Fibroblast of lung (primary cell): ENCODE results near the gene XKR7.

Source experiments
- CTCF ChIP-seq, 2 donors: IDR thresholded peaks in 1 of 2; conservative IDR thresholded peaks in 1 of 2; 1 replicate in 1 of 2; 2 replicates in 1 of 2; pipeline ENCODE4 v1.5.1; 2011 to 2012; ENCODE audit warnings: low read length in 2 of 2, control low read depth in 1 of 2, inconsistent platforms in 1 of 2, low read depth in 1 of 2, mild to moderate bottlenecking in 1 of 2
- EZH2 ChIP-seq: IDR thresholded peaks from 2 replicates; pipeline ENCODE4 v1.5.1; 2012; ENCODE audit warnings: low read length, control low read depth, mild to moderate bottlenecking; ENCODE audit errors: missing control alignments

- TF ChIP-seq CTCF (conservative IDR thresholded peaks at IDR 0.05 in 1 of 2, IDR thresholded peaks at IDR 0.05 in 1 of 2; ENCODE audit: low read depth in 1 of 2, low read length in 2 of 2): no peak
- TF ChIP-seq EZH2: no peak
Observed at GRCh38 chr20:31925631-31926030, 42.3 kb upstream of the XKR7 start.
